T-helper 1 cell treated with Interleukin-12 subunit alpha and Interleukin-12 subunit beta and Interleukin-4 antibody, amounts not matched to agents 30 μg/mL and 1 μg/mL, for 36 hours (primary cell): ENCODE data around the gene JUP.
"Not testable (repeated sequence)": the region's sequence is repeated elsewhere in the genome, so short reads cannot be mapped to it uniquely, and the experiment has no call there.

Source experiments
- H3K27ac Mint-ChIP-seq: one replicate; pipeline ENCODE4 v1.8.0; 2021; ENCODE audit warnings: mild to moderate bottlenecking, mixed read lengths
- H3K27me3 Mint-ChIP-seq: one replicate; pipeline ENCODE4 v1.8.0; 2021; ENCODE audit warnings: low read depth, mixed read lengths
- H3K36me3 Mint-ChIP-seq: one replicate; pipeline ENCODE4 v1.8.0; 2021; ENCODE audit warnings: low read depth, mixed read lengths
- H3K4me1 Mint-ChIP-seq: one replicate; pipeline ENCODE4 v1.8.0; 2021; ENCODE audit warnings: low read depth, mixed read lengths
- H3K4me3 Mint-ChIP-seq: one replicate; pipeline ENCODE4 v1.8.0; 2021; ENCODE audit warnings: mild to moderate bottlenecking, moderate library complexity, mixed read lengths
- H3K9me3 Mint-ChIP-seq: one replicate; pipeline ENCODE4 v1.8.0; 2021; ENCODE audit warnings: mixed read lengths

JUP gene

GRCh38 chr17:41776262-41776900 is 10.1 kb downstream of the JUP start:
- not testable (repeated sequence) for H3K27ac Mint-ChIP-seq, H3K4me3 Mint-ChIP-seq, H3K36me3 Mint-ChIP-seq, H3K4me1 Mint-ChIP-seq, H3K27me3 Mint-ChIP-seq, H3K9me3 Mint-ChIP-seq

- Mint-ChIP-seq H3K36me3 (no peaks in the 10 kb centered on the region), H3K27ac (no peak overlapping the region), H3K9me3 (no peaks in the 10 kb centered on the region), H3K4me3 (no peak overlapping the region), H3K4me1 (no peaks in the 10 kb centered on the region), H3K27me3 (peaks cover 7% of the 10 kb centered on the region)
These were observed 10.9 kb downstream of the JUP start for GRCh38 chr17:41775394-41776226.

- peaks cover 3% of the 10 kb centered on the region for H3K27me3 Mint-ChIP-seq
- H3K27ac Mint-ChIP-seq: no peak overlapping the region
- H3K9me3 Mint-ChIP-seq: no peaks in the 10 kb centered on the region
- no peaks in the 10 kb centered on the region for H3K36me3 Mint-ChIP-seq
- no peaks in the 10 kb centered on the region for H3K4me1 Mint-ChIP-seq
- no peak overlapping the region for H3K4me3 Mint-ChIP-seq
These were observed 12.7 kb downstream of the JUP start for GRCh38 chr17:41773731-41774193.

- Mint-ChIP-seq H3K4me3 (no peak overlapping the region), H3K27ac (no peak overlapping the region), H3K36me3 (no peaks in the 10 kb centered on the region), H3K27me3 (peaks cover 3% of the 10 kb centered on the region), H3K4me1 (no peaks in the 10 kb centered on the region), H3K9me3 (no peaks in the 10 kb centered on the region)
These were observed 13.3 kb downstream of the JUP start for GRCh38 chr17:41773190-41773588.

- Mint-ChIP-seq H3K36me3 (no peaks in the 10 kb centered on the region), H3K27ac (no peak overlapping the region), H3K27me3 (peaks cover 3% of the 10 kb centered on the region), H3K4me3 (no peak overlapping the region), H3K4me1 (no peaks in the 10 kb centered on the region), H3K9me3 (no peaks in the 10 kb centered on the region)
These were observed 13.8 kb downstream of the JUP start for GRCh38 chr17:41772586-41773189.

- no peak overlapping the region for H3K27ac Mint-ChIP-seq
- H3K9me3 Mint-ChIP-seq: no peaks in the 10 kb centered on the region
- H3K27me3 Mint-ChIP-seq: peaks cover 3% of the 10 kb centered on the region
- no peaks in the 10 kb centered on the region for H3K36me3 Mint-ChIP-seq
- no peak overlapping the region for H3K4me3 Mint-ChIP-seq
- H3K4me1 Mint-ChIP-seq: no peaks in the 10 kb centered on the region
These were observed 14.3 kb downstream of the JUP start for GRCh38 chr17:41772218-41772585.

DNA sequence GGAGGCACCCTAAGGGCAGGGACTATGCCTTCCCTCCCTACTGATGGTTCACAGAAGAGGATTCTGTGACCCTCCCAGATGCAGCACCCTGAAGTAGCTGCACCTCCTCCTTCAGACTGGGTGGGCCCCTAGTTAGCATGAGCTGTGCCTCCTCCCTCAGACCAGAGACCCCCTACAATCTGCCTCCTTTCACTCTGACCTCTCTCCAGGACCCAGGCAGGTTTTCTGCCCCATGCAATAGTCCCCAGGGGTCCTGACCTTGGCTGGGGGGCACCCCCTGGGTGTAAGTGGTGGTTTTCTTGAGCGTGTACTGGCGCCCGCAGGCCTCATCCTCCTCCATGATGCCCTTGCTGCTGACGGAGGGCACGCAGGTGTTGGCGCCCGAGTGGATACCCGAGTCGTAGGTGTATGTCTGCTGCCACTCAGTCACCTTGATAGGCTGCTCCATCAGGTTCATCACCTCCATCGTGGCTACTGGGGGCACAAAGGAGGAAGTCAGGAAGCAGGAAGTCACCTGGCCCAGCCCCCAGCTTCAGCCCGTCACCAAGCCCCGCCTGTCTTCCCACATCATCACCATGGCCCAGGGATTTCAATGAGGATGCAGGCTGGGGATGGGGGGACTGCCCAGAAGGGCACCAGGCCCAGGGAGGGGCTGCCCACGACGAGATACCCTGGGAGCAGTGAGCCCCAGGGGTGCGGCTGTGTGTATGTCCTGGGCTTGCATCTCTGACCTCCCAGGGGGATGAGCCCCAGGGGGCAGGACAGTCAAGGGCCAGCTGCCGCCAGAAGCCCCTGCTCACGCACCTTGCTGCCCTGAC is 14.9 kb downstream of the JUP start:
- H3K36me3 Mint-ChIP-seq: no peaks in the 10 kb centered on the region
- peaks cover 3% of the 10 kb centered on the region for H3K27me3 Mint-ChIP-seq
- H3K27ac Mint-ChIP-seq: no peak overlapping the region
- no peak overlapping the region for H3K4me3 Mint-ChIP-seq
- no peaks in the 10 kb centered on the region for H3K9me3 Mint-ChIP-seq
- H3K4me1 Mint-ChIP-seq: no peaks in the 10 kb centered on the region

DNA sequence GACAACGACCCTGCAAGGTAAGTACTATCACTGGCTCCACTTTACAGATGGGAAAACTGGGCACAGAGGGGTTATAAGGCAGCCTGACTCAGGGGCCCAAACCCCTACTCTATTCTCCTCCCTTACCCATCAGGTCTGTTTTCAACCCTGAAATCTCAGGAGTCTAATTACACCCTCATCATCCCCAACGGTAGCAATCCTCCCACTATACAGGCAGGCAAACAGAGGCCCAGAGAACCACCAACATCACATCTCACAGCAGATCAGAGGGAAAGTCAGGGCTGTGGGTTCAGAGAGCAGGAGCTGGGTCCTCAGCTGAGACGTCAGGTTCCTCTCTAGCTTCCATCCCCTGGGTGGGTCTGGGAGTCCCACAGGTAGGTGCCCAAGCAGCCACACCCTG is 16.5 kb downstream of the JUP start:
- Mint-ChIP-seq H3K36me3 (no peaks in the 10 kb centered on the region), H3K4me1 (no peaks in the 10 kb centered on the region), H3K4me3 (no peak overlapping the region), H3K27me3 (no peaks in the 10 kb centered on the region), H3K9me3 (no peaks in the 10 kb centered on the region), H3K27ac (no peak overlapping the region)

DNA sequence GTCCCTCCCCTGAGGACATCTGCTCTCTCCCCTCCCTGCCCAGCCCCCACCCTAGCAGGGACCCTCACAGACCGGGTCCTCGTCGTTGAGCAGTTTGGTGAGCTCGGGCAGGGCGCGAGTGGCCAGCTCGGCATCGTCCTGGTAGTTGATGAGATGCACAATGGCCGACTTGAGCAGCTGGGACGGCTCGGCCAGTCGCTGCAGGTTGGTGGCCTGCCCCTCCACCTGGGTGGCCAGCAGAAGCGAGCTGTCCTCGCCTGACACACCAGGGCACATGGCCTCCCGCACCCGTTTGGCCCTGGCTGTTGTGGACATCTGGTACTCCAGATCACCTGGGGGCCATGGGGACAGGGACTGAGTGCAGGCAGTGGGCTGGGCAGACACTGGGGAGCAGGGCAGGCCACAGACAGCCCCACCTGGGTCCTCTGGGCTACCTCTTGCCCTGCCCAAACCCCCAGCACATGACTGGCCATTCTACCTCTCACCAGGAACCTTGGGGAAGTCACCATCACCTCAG is 17.1 kb downstream of the JUP start:
- Mint-ChIP-seq H3K27ac (no peak overlapping the region), H3K4me1 (no peaks in the 10 kb centered on the region), H3K9me3 (no peaks in the 10 kb centered on the region), H3K27me3 (no peaks in the 10 kb centered on the region), H3K36me3 (no peaks in the 10 kb centered on the region), H3K4me3 (no peak overlapping the region)

DNA sequence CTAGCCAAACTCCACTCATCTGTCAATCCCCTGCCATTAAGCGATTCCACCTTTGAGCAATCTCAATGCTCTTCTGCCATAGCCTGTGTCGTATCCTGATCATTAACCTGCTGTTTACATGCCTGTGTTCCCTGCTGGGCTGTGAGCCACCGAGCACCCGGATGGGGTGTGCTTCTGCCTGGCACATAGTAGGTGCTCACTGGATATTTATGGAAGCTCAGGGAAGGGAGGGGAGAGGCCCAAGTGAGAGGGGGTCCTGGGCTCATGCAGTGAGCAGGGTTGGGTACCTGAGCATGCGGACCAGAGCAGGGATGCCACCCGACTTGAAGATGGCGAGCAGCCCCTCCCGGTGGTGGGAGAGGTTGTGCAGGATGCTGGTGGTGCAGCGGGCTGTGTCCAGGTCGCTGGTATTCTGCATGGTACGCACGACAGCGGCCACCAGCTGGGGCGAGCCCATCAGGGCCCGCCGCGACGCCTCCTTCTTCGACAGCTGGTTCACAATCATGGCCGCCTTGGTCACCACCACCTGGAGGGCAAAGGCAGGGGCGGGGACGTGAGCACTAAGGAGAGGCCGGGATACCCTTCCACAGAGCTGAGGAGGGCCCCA is 17.7 kb downstream of the JUP start:
- no peaks in the 10 kb centered on the region for H3K36me3 Mint-ChIP-seq
- no peak overlapping the region for H3K27ac Mint-ChIP-seq
- no peaks in the 10 kb centered on the region for H3K9me3 Mint-ChIP-seq
- no peaks in the 10 kb centered on the region for H3K27me3 Mint-ChIP-seq
- H3K4me1 Mint-ChIP-seq: no peaks in the 10 kb centered on the region
- no peak overlapping the region for H3K4me3 Mint-ChIP-seq

- Mint-ChIP-seq H3K27ac (no peak overlapping the region), H3K4me3 (no peak overlapping the region), H3K27me3 (no peaks in the 10 kb centered on the region), H3K9me3 (no peaks in the 10 kb centered on the region), H3K36me3 (no peaks in the 10 kb centered on the region), H3K4me1 (no peaks in the 10 kb centered on the region)
These were observed 19.0 kb downstream of the JUP start for GRCh38 chr17:41767324-41768042.

DNA sequence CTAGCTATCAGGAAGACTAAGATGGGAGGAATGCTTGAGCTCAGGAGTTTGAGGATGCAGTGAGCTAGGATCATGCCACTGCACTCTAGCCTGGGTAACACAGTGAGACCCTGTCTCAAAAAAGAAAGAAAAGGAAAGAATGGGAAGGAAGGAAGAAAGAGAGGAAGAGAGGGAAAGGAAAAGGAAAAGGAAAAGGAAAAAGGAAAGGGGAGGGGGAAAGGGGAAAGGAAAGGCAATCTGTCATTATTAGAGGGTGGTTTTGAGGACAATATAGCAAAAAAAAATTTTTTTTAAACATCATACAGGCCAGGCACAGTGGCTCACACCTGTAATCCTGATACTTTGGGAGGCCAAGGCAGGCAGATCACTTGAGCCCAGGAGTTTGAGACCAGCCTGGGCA is 20.4 kb downstream of the JUP start:
- H3K9me3 Mint-ChIP-seq: no peaks in the 10 kb centered on the region
- no peaks in the 10 kb centered on the region for H3K4me1 Mint-ChIP-seq
- no peak overlapping the region for H3K27ac Mint-ChIP-seq
- H3K36me3 Mint-ChIP-seq: no peaks in the 10 kb centered on the region
- H3K27me3 Mint-ChIP-seq: no peaks in the 10 kb centered on the region
- H3K4me3 Mint-ChIP-seq: no peak overlapping the region

- H3K27ac Mint-ChIP-seq: no peak overlapping the region
- H3K4me3 Mint-ChIP-seq: no peak overlapping the region
- H3K4me1 Mint-ChIP-seq: no peaks in the 10 kb centered on the region
- no peaks in the 10 kb centered on the region for H3K36me3 Mint-ChIP-seq
- H3K27me3 Mint-ChIP-seq: no peaks in the 10 kb centered on the region
- H3K9me3 Mint-ChIP-seq: no peaks in the 10 kb centered on the region
These were observed 23.2 kb downstream of the JUP start for GRCh38 chr17:41763327-41763726.
